Fibroblast of skin of left quadriceps (primary cell): ENCODE measurements around the gene POLR2J3.
A peak's percentile ranks its signal among the peaks of the same experiment; 100 is the strongest.
"Not testable (repeated sequence)": the region's sequence is repeated elsewhere in the genome, so short reads cannot be mapped to it uniquely, and the experiment has no call there.

ENCODE experiments used
- DNase-seq, 2 experiments: peaks; one replicate each; pipeline ENCODE4 v3.0.0-alpha.2; 2013; ENCODE audit warnings: low read depth in 2 of 2

Gene POLR2J3

GRCh38 chr7:102572261-102573239 is at the start of gene POLR2J3:
Gene POLR2J3, minus strand, starts transcription at chr7:102572583. Its CDS starts 62 bp downstream, at chr7:102572521.
- DNase-seq, result peak in 1 of 2 experiments; percentile 85

GRCh38 chr7:102618122-102618521 is 45.7 kb upstream of the POLR2J3 start:
- not testable (repeated sequence) for DNase-seq

GRCh38 chr7:102616507-102617125 is 44.2 kb upstream of the POLR2J3 start, which contains the start of gene RASA4:
Gene RASA4, minus strand, starts transcription at chr7:102616756. Its CDS starts 67 bp downstream, at chr7:102616689.
- DNase-seq, result not testable (repeated sequence)

- not testable (repeated sequence) for DNase-seq
Observed at GRCh38 chr7:102615930-102616329, 43.5 kb upstream of the POLR2J3 start.

- not testable (repeated sequence) for DNase-seq
Observed at GRCh38 chr7:102614873-102615272, 42.5 kb upstream of the POLR2J3 start.

- DNase-seq, result not testable (repeated sequence)
Observed at GRCh38 chr7:102614346-102614697, 41.9 kb upstream of the POLR2J3 start.

GRCh38 chr7:102613575-102614345 is 41.4 kb upstream of the POLR2J3 start:
- DNase-seq, result not testable (repeated sequence)

GRCh38 chr7:102611675-102612325 is 39.4 kb upstream of the POLR2J3 start:
- DNase-seq, result not testable (repeated sequence)

GRCh38 chr7:102611013-102611674 is 38.8 kb upstream of the POLR2J3 start:
- DNase-seq, result not testable (repeated sequence)

GRCh38 chr7:102610441-102610840 is 38.1 kb upstream of the POLR2J3 start:
- DNase-seq, result not testable (repeated sequence)

- DNase-seq, result not testable (repeated sequence)
Observed at GRCh38 chr7:102609734-102610133, 37.4 kb upstream of the POLR2J3 start.

- not testable (repeated sequence) for DNase-seq
Observed at GRCh38 chr7:102606848-102607247, 34.5 kb upstream of the POLR2J3 start.

GRCh38 chr7:102604431-102605145 is 32.2 kb upstream of the POLR2J3 start:
- not testable (repeated sequence) for DNase-seq

- not testable (repeated sequence) for DNase-seq
Observed at GRCh38 chr7:102602317-102602716, 29.9 kb upstream of the POLR2J3 start.

GRCh38 chr7:102599699-102600098 is 27.3 kb upstream of the POLR2J3 start:
- DNase-seq, result not testable (repeated sequence)

GRCh38 chr7:102596036-102596435 is 23.7 kb upstream of the POLR2J3 start:
- not testable (repeated sequence) for DNase-seq

- not testable (repeated sequence) for DNase-seq
Observed at GRCh38 chr7:102593637-102594334, 21.4 kb upstream of the POLR2J3 start.

- not testable (repeated sequence) for DNase-seq
Observed at GRCh38 chr7:102592477-102593019, 20.2 kb upstream of the POLR2J3 start.

GRCh38 chr7:102589857-102590256 is 17.5 kb upstream of the POLR2J3 start:
- DNase-seq, result not testable (repeated sequence)
